Measurements from ENCODE around the gene MIPOL1. TPM values are rescaled to one million over a fixed set of nuclear protein-coding genes. Genes with fewer than 3 reads are reported as not detected.

The MIPOL1 gene
- total RNA-seq, 1 donor from 2014 or later, result not detected

GRCh38 chr14:37598747-37599506, 401.2 kb downstream of the MIPOL1 start:
- Mint-ChIP-seq H3K4me3 (no peak overlapping the region), H3K9me3 (no peaks in the 10 kb centered on the region), H3K4me1 (peaks cover 20% of the 10 kb centered on the region), H3K27me3 (peaks cover 64% of the 10 kb centered on the region), H3K36me3 (ENCODE audit: low read depth) (no peaks in the 10 kb centered on the region), H3K27ac (no peak overlapping the region)
- ATAC-seq (ENCODE audit: low read depth) (no peak), DNase-seq (no peak)
- POLR2A ChIA-PET, result no interaction called here
- intact Hi-C loops (cut with micrococcal nuclease), result loop anchor here (5.0 kb wide), 1 partner anchor 942 kb away; no protein-coding TSS in a partner anchor
- TF ChIP-seq CTCF (IDR thresholded peaks at IDR 0.05), result no peak
- CTCF ChIA-PET, result no interaction called here

- H3K27ac Mint-ChIP-seq, result no peak overlapping the region
- no peaks in the 10 kb centered on the region for H3K9me3 Mint-ChIP-seq
- peaks cover 17% of the 10 kb centered on the region for H3K4me1 Mint-ChIP-seq
- no peak for ATAC-seq (ENCODE audit: low read depth)
- DNase-seq, result no peak
- ChIA-PET CTCF (no interaction called here), POLR2A (no interaction called here)
- H3K27me3 Mint-ChIP-seq, result peaks cover 59% of the 10 kb centered on the region
- TF ChIP-seq CTCF (IDR thresholded peaks at IDR 0.05), result no peak
- H3K4me3 Mint-ChIP-seq, result no peak overlapping the region
- intact Hi-C loops (cut with micrococcal nuclease), result loop anchor here (5.0 kb wide), 1 partner anchor 942 kb away; no protein-coding TSS in a partner anchor
- H3K36me3 Mint-ChIP-seq (ENCODE audit: low read depth), result no peaks in the 10 kb centered on the region
Observed at GRCh38 chr14:37599507-37600368, 402.0 kb downstream of the MIPOL1 start.

- Mint-ChIP-seq H3K36me3 (ENCODE audit: low read depth) (no peaks in the 10 kb centered on the region), H3K27ac (no peak overlapping the region), H3K9me3 (no peaks in the 10 kb centered on the region), H3K4me3 (no peak overlapping the region), H3K27me3 (peaks cover 57% of the 10 kb centered on the region), H3K4me1 (peaks cover 11% of the 10 kb centered on the region)
- intact Hi-C loops (cut with micrococcal nuclease), result no loop called here
- no peak for TF ChIP-seq CTCF (IDR thresholded peaks at IDR 0.05)
- CTCF ChIA-PET, result no interaction called here
- POLR2A ChIA-PET, result no interaction called here
- no peak for ATAC-seq (ENCODE audit: low read depth)
- no peak for DNase-seq
Observed at GRCh38 chr14:37600880-37601741, 403.4 kb downstream of the MIPOL1 start.

- H3K9me3 Mint-ChIP-seq, result no peaks in the 10 kb centered on the region
- intact Hi-C loops (cut with micrococcal nuclease), result no loop called here
Observed at GRCh38 chr14:37601865-37602264, 404.1 kb downstream of the MIPOL1 start.

More at GRCh38 chr14:37601865-37602264, 404.1 kb downstream of the MIPOL1 start:
- ChIA-PET POLR2A (no interaction called here), CTCF (no interaction called here)
- TF ChIP-seq CTCF (IDR thresholded peaks at IDR 0.05), result no peak
- no peak for ATAC-seq (ENCODE audit: low read depth)
- Mint-ChIP-seq H3K4me3 (no peak overlapping the region), H3K36me3 (ENCODE audit: low read depth) (no peaks in the 10 kb centered on the region), H3K27ac (no peak overlapping the region), H3K4me1 (peaks cover 7% of the 10 kb centered on the region), H3K27me3 (peaks cover 51% of the 10 kb centered on the region)
- DNase-seq, result no peak

Other genes with a start within 250 kb of the MIPOL1 start
- not detected in 2 replicates for gene SLC25A21, start 25.3 kb upstream of the MIPOL1 start, total RNA-seq